Right ventricle myocardium inferior (tissue), 1 donor: ENCODE results near the gene TTLL4. TPM values are rescaled to one million over a fixed set of nuclear protein-coding genes. Genes with fewer than 3 reads are reported as not detected.

Source experiments
- ATAC-seq: fragments of 200-7000 bp; cut with Tn5 transposase; one replicate; pipeline ENCODE4 v1.9.1; 2020; ENCODE audit warnings: mild to moderate bottlenecking, moderate library complexity
- DNase-seq: peaks from one replicate; pipeline ENCODE4 v3.0.0; 2021; ENCODE audit errors: missing footprints
- intact Hi-C: fragments of 100-400 bp; cut with DNase I; formaldehyde crosslinking; loops from one replicate; pipeline ENCODE4 v1.11.0; 2022
- total RNA-seq: library from RNA; stranded (reverse); fragmentation: NEBNext Ultra II Directional; extraction: Animal tissue kit (Norgen Biotek cat#: 25700); gene quantifications from one replicate; pipeline ENCODE4 v1.2.1, GENCODE V29; 2021
- donor health status: DM: no; HTN: yes; CAD: no; lungs with severe emphysema.

TTLL4 gene
- total RNA-seq, 1 donor from 2014 or later, result 8.4 TPM

GRCh38 chr2:218804817-218805216 lies 94.2 kb downstream of the TTLL4 start:
- ATAC-seq (no peak), DNase-seq (no peak)
- intact Hi-C loops, result no loop called here

Other genes with a start within 250 kb of the TTLL4 start
- gene USP37, start 142.5 kb upstream of the TTLL4 start, total RNA-seq, result 7.0 TPM
- 15.7 TPM for gene CNOT9, start 142.0 kb upstream of the TTLL4 start, total RNA-seq
- 0.43 TPM for gene PLCD4, start 102.9 kb upstream of the TTLL4 start, total RNA-seq
- 18.6 TPM for gene ZNF142, start 51.2 kb upstream of the TTLL4 start, total RNA-seq
- gene BCS1L, start 51.2 kb upstream of the TTLL4 start, total RNA-seq, result 51.1 TPM
- 15.3 TPM for gene RNF25, start 38.8 kb upstream of the TTLL4 start, total RNA-seq
- 7.5 TPM for gene STK36, start 38.7 kb upstream of the TTLL4 start, total RNA-seq
- gene CYP27A1, start 71.3 kb downstream of the TTLL4 start, total RNA-seq, result 12.5 TPM
- not detected for gene PRKAG3, start 121.0 kb downstream of the TTLL4 start, total RNA-seq
- 2.1 TPM for gene WNT6, start 149.0 kb downstream of the TTLL4 start, total RNA-seq
- gene WNT10A, start 170.0 kb downstream of the TTLL4 start, total RNA-seq, result not detected
- gene CDK5R2, start 248.8 kb downstream of the TTLL4 start, total RNA-seq, result not detected